Cardiac fibroblast (primary cell): ENCODE measurements around the gene KIAA1755.
A peak's percentile ranks its signal among the peaks of the same experiment; 100 is the strongest.

Experiments used
- DNase-seq, 2 donors: peaks; one replicate each; pipeline versions ENCODE4 v3.0.0 to v3.0.0-alpha.2; 2010; ENCODE audit warnings: low read depth in 2 of 2
- H3K4me3 ChIP-seq, 2 donors: replicated peaks in 1 of 2; 1 replicate in 1 of 2; 2 replicates in 1 of 2; pipeline ENCODE4 v1.5.1; 2011; ENCODE audit warnings: low read depth in 2 of 2, low read length in 2 of 2, mild to moderate bottlenecking in 2 of 2, moderate library complexity in 1 of 2
- CTCF ChIP-seq: IDR thresholded peaks from one replicate; pipeline ENCODE4 v1.5.1; 2011; ENCODE audit warnings: low read depth, mild to moderate bottlenecking, low read length, inconsistent platforms

The KIAA1755 gene

GRCh38 chr20:38205001-38205400, 55.5 kb downstream of the KIAA1755 start:
- no peak for DNase-seq
- TF ChIP-seq CTCF, result no peak

GRCh38 chr20:38203981-38204357, 56.6 kb downstream of the KIAA1755 start:
- no peak for DNase-seq
- TF ChIP-seq CTCF, result no peak
- no peak overlapping the region for H3K4me3 ChIP-seq

More at GRCh38 chr20:38205001-38205400, 55.5 kb downstream of the KIAA1755 start:
- H3K4me3 ChIP-seq, result no peak overlapping the region

- H3K4me3 ChIP-seq, result no peak overlapping the region
- TF ChIP-seq CTCF, result no peak
- DNase-seq, result no peak
Measured at GRCh38 chr20:38203337-38203980, 57.1 kb downstream of the KIAA1755 start.

GRCh38 chr20:38202982-38203293, 57.6 kb downstream of the KIAA1755 start:
- no peak for DNase-seq
- no peak overlapping the region for H3K4me3 ChIP-seq
- no peak for TF ChIP-seq CTCF

- H3K4me3 ChIP-seq, result no peak overlapping the region
- DNase-seq, result no peak
- TF ChIP-seq CTCF, result no peak
Measured at GRCh38 chr20:38202153-38202981, 58.2 kb downstream of the KIAA1755 start.

- peak; percentile 60 to 82 for DNase-seq
- H3K4me3 ChIP-seq, result no peak overlapping the region
- TF ChIP-seq CTCF, result no peak
Measured at GRCh38 chr20:38201356-38201755, 59.2 kb downstream of the KIAA1755 start.
